ENCODE results near the gene MRNIP. TPM values are rescaled to one million over a fixed set of nuclear protein-coding genes. Genes with fewer than 3 reads are reported as not detected.

The MRNIP gene
- total RNA-seq, 1 donor from 2014 or later = 25.4 TPM

- DNase-seq (peak; percentile 90), ATAC-seq (peak; percentile 88)
- peaks cover 32% of the 10 kb centered on the region for H3K4me1 ChIP-seq
- intact Hi-C loops (cut with DNase I) = no loop called here
- H3K27ac ChIP-seq = peak within 1 kb of the TSS; percentile 93
- peaks cover under 1% of the 10 kb centered on the region for H3K36me3 ChIP-seq
- TF ChIP-seq CTCF (IDR thresholded peaks at IDR 0.05) = no peak
- H3K4me3 ChIP-seq = peak within 1 kb of the TSS; percentile 87
- H3K27me3 ChIP-seq = no peaks in the 10 kb centered on the region
- no peaks in the 10 kb centered on the region for H3K9me3 ChIP-seq
These were observed 52.2 kb downstream of the MRNIP start, which contains the start of gene MGAT4B for GRCh38 chr5:179806250-179807048. Gene MGAT4B, minus strand, starts transcription at chr5:179806866. Its CDS starts 283 bp downstream, at chr5:179806583.

- Histone ChIP-seq H3K27me3 (no peaks in the 10 kb centered on the region), H3K4me3 (peak overlapping the region; percentile 87), H3K4me1 (peaks cover 32% of the 10 kb centered on the region), H3K27ac (peak overlapping the region; percentile 93), H3K9me3 (no peaks in the 10 kb centered on the region), H3K36me3 (peaks cover 8% of the 10 kb centered on the region)
- intact Hi-C loops (cut with DNase I) = no loop called here
- peak; percentile 81 for DNase-seq
- ATAC-seq = peak; percentile 46
- no peak for TF ChIP-seq CTCF (IDR thresholded peaks at IDR 0.05)
These were observed 52.9 kb downstream of the MRNIP start for GRCh38 chr5:179805529-179806249.

- DNase-seq = peak; percentile 67
- peaks cover 12% of the 10 kb centered on the region for H3K36me3 ChIP-seq
- ATAC-seq = peak; percentile 1
- intact Hi-C loops (cut with DNase I) = no loop called here
- H3K4me3 ChIP-seq = peak overlapping the region; percentile 87
- H3K27ac ChIP-seq = peak overlapping the region; percentile 93
- H3K9me3 ChIP-seq = no peaks in the 10 kb centered on the region
- H3K4me1 ChIP-seq = peaks cover 32% of the 10 kb centered on the region
- no peak for TF ChIP-seq CTCF (IDR thresholded peaks at IDR 0.05)
- H3K27me3 ChIP-seq = no peaks in the 10 kb centered on the region
These were observed 53.5 kb downstream of the MRNIP start for GRCh38 chr5:179805070-179805528.

- intact Hi-C loops (cut with DNase I) = no loop called here
- no peak for TF ChIP-seq CTCF (IDR thresholded peaks at IDR 0.05)
- peaks cover 32% of the 10 kb centered on the region for H3K4me1 ChIP-seq
- no peak for ATAC-seq
- no peaks in the 10 kb centered on the region for H3K9me3 ChIP-seq
- H3K4me3 ChIP-seq = peak overlapping the region; percentile 87
- H3K27me3 ChIP-seq = no peaks in the 10 kb centered on the region
- peaks cover 18% of the 10 kb centered on the region for H3K36me3 ChIP-seq
- peak overlapping the region; percentile 11 for H3K27ac ChIP-seq
- no peak for DNase-seq
These were observed 54.1 kb downstream of the MRNIP start for GRCh38 chr5:179804555-179804947.

GRCh38 chr5:179803651-179804554 is 54.7 kb downstream of the MRNIP start:
- TF ChIP-seq CTCF (IDR thresholded peaks at IDR 0.05) = no peak
- H3K27ac ChIP-seq = peak overlapping the region; percentile 11
- ATAC-seq = peak; percentile 3
- H3K4me3 ChIP-seq = no peak overlapping the region
- intact Hi-C loops (cut with DNase I) = no loop called here
- H3K4me1 ChIP-seq = peaks cover 32% of the 10 kb centered on the region
- H3K27me3 ChIP-seq = no peaks in the 10 kb centered on the region
- H3K36me3 ChIP-seq = peaks cover 24% of the 10 kb centered on the region
- no peaks in the 10 kb centered on the region for H3K9me3 ChIP-seq
- DNase-seq = peak; percentile 72

Measured in upper lobe of right lung (tissue), 1 donor.